HepG2 (cell line): Measurements from ENCODE around the gene ZNF100. TPM values are rescaled to one million over a fixed set of nuclear protein-coding genes. Genes with fewer than 3 reads are reported as not detected.

ENCODE experiments used
- BRD4 ChIP-seq: sonication (generic); formaldehyde crosslinking; IDR thresholded peaks from 2 replicates; pipeline ENCODE4 v1.4.0; 2020; ENCODE audit warnings: missing genetic modification reagents
- CREBL2 ChIP-seq: sonication (generic); formaldehyde crosslinking; IDR thresholded peaks from 2 replicates; pipeline ENCODE4 v1.8.1; 2023; ENCODE audit warnings: missing genetic modification reagents, mild to moderate bottlenecking, borderline replicate concordance
- ETV6 ChIP-seq: sonication (generic); formaldehyde crosslinking; conservative IDR thresholded peaks from 2 replicates; pipeline ENCODE4 v1.4.0; 2020; ENCODE audit warnings: missing genetic modification reagents
- FOXP4 ChIP-seq: sonication (generic); formaldehyde crosslinking; IDR thresholded peaks from 2 replicates; pipeline ENCODE4 v1.4.0; 2020; ENCODE audit warnings: missing genetic modification reagents
- GABPB1 ChIP-seq: IDR thresholded peaks from 2 replicates; pipeline ENCODE4 v1.6.1; 2016; ENCODE audit warnings: mild to moderate bottlenecking, missing genetic modification reagents, moderate library complexity, missing compliant biosample characterization
- GLMP ChIP-seq: sonication (generic); formaldehyde crosslinking; IDR thresholded peaks from 2 replicates; pipeline ENCODE4 v1.9.0; 2021; ENCODE audit warnings: missing genetic modification reagents, mild to moderate bottlenecking, borderline replicate concordance
- KLF12 ChIP-seq: sonication (generic); formaldehyde crosslinking; IDR thresholded peaks from 2 replicates; pipeline ENCODE4 v1.4.0; 2020; ENCODE audit warnings: missing genetic modification reagents, borderline replicate concordance
- MIXL1 ChIP-seq: IDR thresholded peaks from 2 replicates; pipeline ENCODE4 v1.6.1; 2016
- TBP ChIP-seq: sonication (generic); formaldehyde crosslinking; IDR thresholded peaks from 2 replicates; pipeline ENCODE4 v1.5.0; 2020; ENCODE audit warnings: missing genetic modification reagents
- TCF12 ChIP-seq, 2 experiments: fragments of 450-650 bp in 1 of 2; sonication (generic) in 1 of 2; formaldehyde crosslinking in 1 of 2; IDR thresholded peaks; 2 replicates each; pipeline versions ENCODE4 v1.6.1 to v1.8.0; 2017 to 2022; ENCODE audit warnings: antibody characterized with exemption in 1 of 2, mild to moderate bottlenecking in 1 of 2, missing genetic modification reagents in 1 of 2, moderate library complexity in 1 of 2
- ZBTB25 ChIP-seq: IDR thresholded peaks from 2 replicates; pipeline ENCODE4 v1.6.1; 2018; ENCODE audit warnings: missing genetic modification reagents
- ZFYVE20 ChIP-seq: sonication (generic); formaldehyde crosslinking; IDR thresholded peaks from 2 replicates; pipeline ENCODE4 v1.8.0; 2023; ENCODE audit warnings: low read depth, mild to moderate bottlenecking, moderate library complexity, missing genetic modification reagents, borderline replicate concordance
- ZIK1 ChIP-seq: sonication (generic); formaldehyde crosslinking; IDR thresholded peaks from 2 replicates; pipeline ENCODE4 v1.5.0; 2020; ENCODE audit warnings: mild to moderate bottlenecking, low read depth, missing genetic modification reagents, borderline replicate concordance
- ZNF12 ChIP-seq: sonication (generic); formaldehyde crosslinking; IDR thresholded peaks from 2 replicates; pipeline ENCODE4 v1.5.0; 2020; ENCODE audit warnings: missing genetic modification reagents
- ZNF160 ChIP-seq: sonication (generic); formaldehyde crosslinking; IDR thresholded peaks from 2 replicates; pipeline ENCODE4 v1.8.0; 2022; ENCODE audit warnings: mild to moderate bottlenecking, inconsistent platforms, missing genetic modification reagents
- ZNF232 ChIP-seq: sonication (generic); formaldehyde crosslinking; IDR thresholded peaks from 2 replicates; pipeline ENCODE4 v1.4.0; 2020; ENCODE audit warnings: missing genetic modification reagents, borderline replicate concordance
- ZNF354B ChIP-seq: sonication (generic); formaldehyde crosslinking; IDR thresholded peaks from 2 replicates; pipeline ENCODE4 v1.8.0; 2022; ENCODE audit warnings: mild to moderate bottlenecking, missing genetic modification reagents
- ZNF543 ChIP-seq: sonication (generic); formaldehyde crosslinking; IDR thresholded peaks from 2 replicates; pipeline ENCODE4 v1.4.0; 2020; ENCODE audit warnings: mild to moderate bottlenecking, missing genetic modification reagents
- ZNF710 ChIP-seq: sonication (generic); formaldehyde crosslinking; IDR thresholded peaks from 2 replicates; pipeline ENCODE4 v1.5.0; 2020; ENCODE audit warnings: mild to moderate bottlenecking, missing genetic modification reagents, borderline replicate concordance
- ZSCAN30 ChIP-seq: sonication (generic); formaldehyde crosslinking; IDR thresholded peaks from 2 replicates; pipeline ENCODE4 v1.5.0; 2020; ENCODE audit warnings: mild to moderate bottlenecking, missing genetic modification reagents
- polyA plus RNA-seq, 8 experiments: library from polyadenylated mRNA; depleted of rRNA in 3 of 8; stranded (reverse) in 7 of 8; unstranded in 1 of 8; fragments of >200 nt; fragmentation: Illumina TruSeq in 4 of 8; extraction: Trizol in 4 of 8; gene quantifications; 2 replicates each; pipeline versions ENCODE4 v1.2.1 to v1.2.3, GENCODE V29; 2011 to 2016; ENCODE audit warnings: low read depth in 4 of 8, missing spikeins in 1 of 8, mixed read lengths in 1 of 8; ENCODE audit not compliant: insufficient read depth in 1 of 8
- total RNA-seq, 5 experiments: library from RNA; depleted of rRNA; stranded (reverse); fragments of >200 nt; fragmentation: Illumina TruSeq; extraction: Trizol; gene quantifications; 2 replicates each; pipeline ENCODE4 v1.2.3, GENCODE V29; 2016; ENCODE audit warnings: low read depth in 1 of 5

ZNF100 gene
- total and polyA plus RNA-seq, 2 of the 13 experiments (the other 11 are each of a cell fraction or from before 2014, with no cell fraction given) = 2.5 to 11.4 TPM

- TF ChIP-seq ZSCAN30 (CRISPR knock-in tag) (no peak), ZNF160 (CRISPR knock-in tag) (0 out of 2 replicates have a peak, but pooled peaks have one; percentile 41), GLMP (CRISPR knock-in tag) (no peak), BRD4 (CRISPR knock-in tag) (no peak), ZNF354B (CRISPR knock-in tag) (no peak), ZNF543 (peak; percentile 50; the same call in 1 of the 2 replicates), ETV6 (CRISPR knock-in tag) (no peak), CREBL2 (CRISPR knock-in tag) (no peak), GABPB1 (CRISPR knock-in tag) (peak; percentile 65), KLF12 (CRISPR knock-in tag) (no peak), ZFYVE20 (CRISPR knock-in tag) (no peak), TBP (CRISPR knock-in tag) (no peak), ZNF12 (CRISPR knock-in tag) (no peak), ZIK1 (CRISPR knock-in tag) (no peak), FOXP4 (CRISPR knock-in tag) (0 out of 2 replicates have a peak, but pooled peaks have one; percentile 8), ZNF710 (CRISPR knock-in tag) (no peak), ZBTB25 (CRISPR knock-in tag) (no peak), MIXL1 (CRISPR knock-in tag) (no peak), ZNF232 (CRISPR knock-in tag) (no peak), TCF12 (IDR thresholded peaks at IDR 0.05) (no peak), TCF12 (CRISPR knock-in tag; IDR thresholded peaks at IDR 0.05) (no peak)
Measured at GRCh38 chr19:21767065-21767800, at the start of gene ZNF100 (continued).
